ENCODE results near the gene ST3GAL5. TPM values are rescaled to one million over a fixed set of nuclear protein-coding genes. Genes with fewer than 3 reads are reported as not detected.
"Not testable (repeated sequence)": the region's sequence is repeated elsewhere in the genome, so short reads cannot be mapped to it uniquely, and the experiment has no call there.

The ST3GAL5 gene
- total RNA-seq, 1 donor from 2014 or later, result 2.6 TPM

DNA sequence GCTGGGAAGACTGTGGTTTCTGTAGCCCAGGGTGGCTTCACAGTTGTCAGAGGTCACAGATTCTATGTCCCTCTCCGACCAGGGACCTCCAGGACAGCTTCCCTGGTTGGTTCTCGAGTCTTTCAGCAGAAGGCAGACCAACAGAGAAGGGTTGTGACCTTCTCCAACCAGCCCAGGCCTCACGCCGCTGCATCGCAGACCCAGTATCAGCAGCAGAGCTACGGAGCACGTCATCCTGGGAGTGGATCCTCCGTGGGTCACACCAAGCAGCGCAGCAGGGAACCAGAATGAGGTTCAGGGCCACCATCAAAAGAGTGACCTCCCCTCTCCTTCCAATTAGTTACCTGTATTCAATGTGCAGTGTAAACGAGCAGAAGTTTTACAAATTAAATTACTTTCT lies 49.3 kb downstream of the ST3GAL5 start:
- no peak for DNase-seq (ENCODE audit: low read depth in 2 of 2)

- no peak for DNase-seq (ENCODE audit: low read depth in 2 of 2)
These were observed 50.1 kb downstream of the ST3GAL5 start for GRCh38 chr2:85838641-85839040.

DNA sequence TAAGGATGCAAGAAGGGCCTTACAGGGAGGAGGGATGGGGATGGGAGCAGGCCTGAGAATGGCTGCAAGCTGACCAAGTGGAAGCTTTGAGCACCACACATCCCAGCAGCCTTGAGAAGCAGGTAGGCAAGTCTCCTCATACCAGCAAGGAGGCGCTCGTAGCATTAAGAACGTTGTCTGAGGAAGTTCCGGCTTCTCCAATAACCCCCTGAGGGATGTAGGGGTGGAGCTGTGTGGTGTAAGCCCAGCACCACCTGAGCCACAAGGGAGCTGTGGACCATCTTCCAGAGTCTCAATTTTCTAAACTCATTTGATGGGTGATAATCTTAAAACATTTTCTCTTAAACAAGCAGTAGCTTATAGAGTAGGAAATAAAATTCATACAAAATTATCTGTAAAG lies 50.6 kb downstream of the ST3GAL5 start:
- DNase-seq (ENCODE audit: low read depth in 2 of 2), result no peak

- DNase-seq (ENCODE audit: low read depth in 2 of 2), result no peak
These were observed 54.3 kb downstream of the ST3GAL5 start for GRCh38 chr2:85834466-85834865.

GRCh38 chr2:85831735-85832134 lies 57.1 kb downstream of the ST3GAL5 start:
- no peak for DNase-seq (ENCODE audit: low read depth in 2 of 2)

DNA sequence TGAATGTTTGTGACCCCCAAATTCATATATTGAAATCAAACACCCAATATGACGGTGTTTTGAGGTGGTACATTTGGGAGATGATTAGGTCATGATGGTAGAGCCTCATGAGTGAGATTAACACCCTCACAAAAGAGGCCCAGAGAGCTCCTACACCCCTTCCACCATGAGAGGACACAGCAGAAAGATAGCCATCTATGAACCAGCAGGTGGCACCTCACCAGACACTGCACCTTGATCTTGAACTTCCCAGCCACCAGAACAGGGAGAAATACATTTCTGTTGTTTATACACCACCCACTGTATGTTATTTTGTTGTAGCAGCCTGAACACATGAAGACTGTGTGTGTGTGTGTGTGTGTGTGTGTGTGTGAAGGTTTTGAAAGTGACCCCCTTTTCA lies 58.1 kb downstream of the ST3GAL5 start:
- no peak for DNase-seq (ENCODE audit: low read depth in 2 of 2)

DNA sequence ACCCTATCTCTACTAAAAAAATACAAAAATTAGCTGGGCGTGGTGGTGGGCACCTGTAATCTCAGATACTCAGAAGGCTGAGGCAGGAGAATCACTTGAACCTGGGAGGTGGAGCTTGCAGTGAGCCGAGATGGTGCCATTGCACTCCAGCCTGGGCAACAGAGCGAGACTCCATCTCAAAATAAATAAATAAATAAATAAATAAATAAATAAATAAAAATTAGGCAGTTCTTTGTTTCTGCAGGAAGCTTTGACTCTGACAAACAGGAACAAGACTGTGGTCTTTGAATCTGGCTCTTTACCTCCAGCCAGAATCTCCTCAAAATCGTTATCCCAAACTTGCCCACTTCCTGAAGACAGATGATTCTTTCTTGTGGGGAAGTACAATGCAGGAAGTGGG lies 59.4 kb downstream of the ST3GAL5 start:
- DNase-seq (ENCODE audit: low read depth in 2 of 2), result not testable (repeated sequence)

DNA sequence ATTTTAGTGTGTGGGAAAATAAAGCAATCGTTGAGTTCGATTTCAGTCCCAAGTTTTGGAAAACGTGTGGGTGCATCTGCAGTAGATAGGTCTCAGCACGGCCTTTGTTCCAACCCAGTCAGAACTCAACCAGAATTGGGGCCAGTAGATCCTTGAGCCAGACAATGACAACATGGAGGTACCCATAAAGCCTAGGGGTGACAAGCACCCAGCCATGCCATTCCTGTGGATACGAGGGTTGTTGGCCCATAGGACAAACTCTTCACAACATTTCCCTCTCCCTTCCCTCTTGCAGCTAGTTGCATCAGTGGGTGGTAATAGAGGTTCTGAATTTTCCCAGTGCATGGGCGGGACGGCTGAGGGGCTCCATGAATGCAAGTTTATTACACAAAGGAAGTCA lies 60.1 kb downstream of the ST3GAL5 start:
- DNase-seq (ENCODE audit: low read depth in 2 of 2), result no peak

GRCh38 chr2:85827879-85828569 lies 60.8 kb downstream of the ST3GAL5 start:
- DNase-seq (ENCODE audit: low read depth in 2 of 2), result no peak

DNA sequence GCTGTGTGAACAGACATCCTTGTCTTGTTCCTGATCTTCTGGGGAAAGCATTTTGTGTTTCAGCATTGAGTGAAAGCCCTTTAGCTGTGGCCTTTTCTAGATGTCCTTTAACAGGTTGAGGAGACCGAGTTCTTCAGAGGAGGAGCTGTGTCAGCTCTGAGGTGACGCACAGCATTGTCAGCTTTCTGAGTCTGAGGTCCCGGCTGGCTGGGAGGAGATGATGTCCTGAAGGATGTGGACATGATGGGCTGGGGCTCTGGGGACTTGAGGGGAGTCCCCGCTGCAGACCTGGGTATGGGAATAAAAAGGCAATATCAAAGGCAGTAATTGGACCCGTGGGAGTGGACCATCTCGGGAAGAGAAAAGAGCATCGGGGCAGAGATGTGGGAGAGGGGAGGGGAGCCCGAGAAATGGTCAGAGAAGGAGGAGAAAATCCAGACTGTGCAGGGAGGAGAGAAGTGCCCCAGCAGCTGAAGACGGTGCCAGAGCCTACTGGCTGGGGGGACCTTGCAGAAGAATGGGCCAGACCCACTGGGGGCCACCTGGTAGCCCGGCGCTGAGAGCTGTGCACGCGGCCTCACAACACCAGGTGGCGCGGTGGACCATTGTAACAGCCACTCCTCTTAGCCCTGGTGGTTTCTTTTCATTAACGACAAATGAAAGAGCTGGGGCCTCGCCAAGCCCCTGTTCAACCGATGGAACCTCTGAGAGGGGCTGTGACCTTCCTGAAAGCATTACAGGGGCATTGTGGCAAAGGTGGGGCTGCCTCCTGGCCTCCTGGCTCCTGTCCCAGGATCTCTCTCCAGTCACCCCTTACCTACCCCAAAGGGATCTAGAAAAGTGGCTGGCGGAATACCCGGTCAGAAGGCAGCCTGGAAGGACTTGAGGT lies 61.6 kb downstream of the ST3GAL5 start:
- peak; percentile 29 to 64 for DNase-seq (ENCODE audit: low read depth in 2 of 2)

GRCh38 chr2:85823951-85824350 lies 64.8 kb downstream of the ST3GAL5 start:
- no peak for DNase-seq (ENCODE audit: low read depth in 2 of 2)

DNA sequence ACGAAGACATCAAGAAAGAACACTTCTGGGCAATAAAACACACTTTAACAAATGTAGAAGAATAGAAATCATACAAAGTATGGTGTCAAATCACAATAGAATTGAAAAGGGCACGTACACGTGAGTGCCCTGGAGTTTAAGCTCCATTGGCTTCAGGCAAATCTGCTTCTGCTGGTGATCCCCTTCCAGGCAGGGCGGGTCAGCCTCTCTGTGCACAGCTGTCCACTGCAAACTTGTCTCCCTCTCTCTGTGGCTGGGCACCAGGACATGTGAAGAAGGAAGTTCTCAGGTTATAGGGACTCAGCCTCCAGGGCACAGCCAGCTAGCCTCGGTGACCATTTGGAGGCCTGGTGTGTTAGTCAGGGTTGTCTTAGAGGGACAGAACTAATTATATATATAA lies 66.0 kb downstream of the ST3GAL5 start:
- no peak for DNase-seq (ENCODE audit: low read depth in 2 of 2)

- no peak for DNase-seq (ENCODE audit: low read depth in 2 of 2)
These were observed 68.8 kb downstream of the ST3GAL5 start for GRCh38 chr2:85819811-85820510.

- no peak for DNase-seq (ENCODE audit: low read depth in 2 of 2)
These were observed 73.8 kb downstream of the ST3GAL5 start for GRCh38 chr2:85814802-85815550.

DNA sequence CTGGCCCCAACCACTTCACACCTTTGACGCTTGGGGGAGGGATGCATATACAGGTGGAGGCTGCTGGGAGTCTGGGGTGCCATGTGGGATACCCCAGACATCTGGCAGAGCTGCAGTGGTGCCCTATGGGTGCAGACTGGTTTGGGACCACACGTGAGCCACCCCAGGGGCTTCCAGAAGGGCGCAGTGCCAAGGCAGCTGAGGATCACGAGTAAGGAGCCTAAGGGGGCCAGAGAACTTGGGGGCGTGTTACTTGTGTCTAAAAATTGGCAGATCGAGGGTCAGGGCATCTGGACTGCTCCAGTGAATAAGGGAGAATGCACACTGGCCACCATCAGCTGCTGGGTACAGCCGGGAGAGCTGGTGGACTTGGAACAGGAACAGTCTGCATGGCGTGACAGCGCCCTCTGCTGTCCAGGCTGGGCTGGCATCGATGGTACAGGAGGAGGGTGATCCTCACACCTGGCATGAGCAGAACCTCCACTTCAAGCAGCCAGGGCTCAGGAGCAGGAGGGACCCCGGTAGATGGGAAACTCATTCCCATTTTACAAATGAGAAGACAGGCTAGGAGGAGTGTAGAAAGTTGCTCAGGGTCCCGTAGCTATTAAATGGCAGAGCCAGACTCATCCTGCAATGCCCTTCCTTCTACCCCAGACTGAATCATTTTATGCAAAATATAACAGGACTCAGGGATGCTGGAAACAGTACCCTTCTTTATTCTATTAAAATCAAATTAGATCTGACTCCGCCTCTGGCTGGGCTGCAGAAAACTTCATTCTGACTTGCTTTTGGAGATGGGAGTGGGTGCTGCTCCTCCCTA lies 74.6 kb downstream of the ST3GAL5 start:
- DNase-seq (ENCODE audit: low read depth in 2 of 2), result peak; percentile 79 to 86

DNA sequence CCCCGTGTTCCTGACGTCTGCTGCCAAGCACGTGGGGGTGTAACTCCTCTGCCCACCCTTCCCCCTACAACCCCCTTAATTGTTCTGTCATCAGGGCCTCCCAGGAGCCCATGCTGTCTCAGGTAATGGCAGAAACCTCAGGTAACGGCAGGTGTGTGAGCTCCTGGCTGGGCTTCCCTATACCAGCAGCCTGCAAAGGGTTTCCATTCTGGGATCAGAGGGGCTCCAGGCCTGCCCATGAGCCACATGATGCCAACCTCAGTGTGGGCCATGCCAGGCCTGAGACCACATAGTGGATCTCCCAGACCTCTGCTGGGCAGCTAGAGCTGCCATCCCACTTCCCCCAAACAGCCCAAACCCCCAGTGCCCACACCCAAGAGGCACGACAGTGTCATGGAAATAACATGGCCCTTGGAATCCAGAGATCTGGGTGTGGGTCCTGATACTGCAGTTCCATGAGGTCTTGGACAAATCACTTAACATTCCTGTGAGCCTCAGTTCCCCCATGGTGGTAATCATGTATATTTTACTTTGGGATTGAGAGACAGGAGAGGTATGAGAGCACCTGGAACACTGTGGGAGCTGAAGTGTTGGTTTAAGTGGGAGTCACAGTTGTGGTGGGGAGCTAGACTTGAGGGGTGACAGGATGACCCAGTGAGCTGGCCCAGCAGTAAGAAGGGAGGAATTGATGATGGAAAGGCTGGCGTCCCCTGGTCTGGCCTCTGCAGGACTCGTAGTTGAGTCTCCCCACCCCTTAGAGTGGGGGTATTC lies 75.4 kb downstream of the ST3GAL5 start:
- no peak for DNase-seq (ENCODE audit: low read depth in 2 of 2)

- no peak for DNase-seq (ENCODE audit: low read depth in 2 of 2)
These were observed 76.6 kb downstream of the ST3GAL5 start for GRCh38 chr2:85812094-85812735.

GRCh38 chr2:85811180-85812093 lies 77.4 kb downstream of the ST3GAL5 start:
- DNase-seq (ENCODE audit: low read depth in 2 of 2), result peak in 1 of 2 donors; percentile 50
